ENCODE results near the gene FHDC1. TPM values are rescaled to one million over a fixed set of nuclear protein-coding genes. Genes with fewer than 3 reads are reported as not detected.

FHDC1 gene
- total RNA-seq, 4 donors from 2014 or later, result 0.29 to 0.52 (median 0.45) TPM

DNA sequence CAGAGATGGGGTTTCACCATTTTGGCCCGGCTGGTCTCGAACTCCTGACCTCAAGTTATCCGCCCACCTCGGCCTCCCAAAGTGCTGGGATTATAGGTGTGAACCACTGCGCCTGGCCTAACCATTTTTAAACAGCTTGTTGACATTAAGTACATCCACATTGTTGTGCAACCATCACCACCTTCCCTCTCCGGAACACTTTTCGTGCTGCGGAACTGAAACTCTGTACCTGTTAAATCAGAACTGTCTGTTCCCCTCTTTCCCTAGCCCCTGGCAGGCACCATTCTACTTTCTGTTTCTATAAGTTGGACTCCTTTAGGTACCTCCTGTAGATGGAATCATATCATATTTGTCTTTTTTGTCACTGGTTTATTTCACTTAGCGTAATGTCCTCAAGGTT lies 9.5 kb downstream of the FHDC1 start:
- Histone ChIP-seq H3K4me3 (no peak overlapping the region), H3K27me3 (peaks cover 0 to 3% (median 0%) of the 10 kb centered on the region in 3 donors), H3K9me3 (no peaks in the 10 kb centered on the region), H3K36me3 (no peaks in the 10 kb centered on the region), H3K4me1 (peaks cover 0 to 5% of the 10 kb centered on the region in 2 donors), H3K27ac (no peak overlapping the region)
- TF ChIP-seq POLR2A (IDR thresholded peaks at IDR 0.05), result no peak
- TF ChIP-seq, protein P1, sequence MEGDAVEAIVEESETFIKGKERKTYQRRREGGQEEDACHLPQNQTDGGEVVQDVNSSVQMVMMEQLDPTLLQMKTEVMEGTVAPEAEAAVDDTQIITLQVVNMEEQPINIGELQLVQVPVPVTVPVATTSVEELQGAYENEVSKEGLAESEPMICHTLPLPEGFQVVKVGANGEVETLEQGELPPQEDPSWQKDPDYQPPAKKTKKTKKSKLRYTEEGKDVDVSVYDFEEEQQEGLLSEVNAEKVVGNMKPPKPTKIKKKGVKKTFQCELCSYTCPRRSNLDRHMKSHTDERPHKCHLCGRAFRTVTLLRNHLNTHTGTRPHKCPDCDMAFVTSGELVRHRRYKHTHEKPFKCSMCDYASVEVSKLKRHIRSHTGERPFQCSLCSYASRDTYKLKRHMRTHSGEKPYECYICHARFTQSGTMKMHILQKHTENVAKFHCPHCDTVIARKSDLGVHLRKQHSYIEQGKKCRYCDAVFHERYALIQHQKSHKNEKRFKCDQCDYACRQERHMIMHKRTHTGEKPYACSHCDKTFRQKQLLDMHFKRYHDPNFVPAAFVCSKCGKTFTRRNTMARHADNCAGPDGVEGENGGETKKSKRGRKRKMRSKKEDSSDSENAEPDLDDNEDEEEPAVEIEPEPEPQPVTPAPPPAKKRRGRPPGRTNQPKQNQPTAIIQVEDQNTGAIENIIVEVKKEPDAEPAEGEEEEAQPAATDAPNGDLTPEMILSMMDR (IDR thresholded peaks at IDR 0.05 in 4 of 5, conservative IDR thresholded peaks at IDR 0.05 in 1 of 5), result no peak
- no peak for ATAC-seq
- no peak for DNase-seq
- intact Hi-C loops (cut with DNase I; ENCODE audit: low total_unique reads), result no loop called here
- in situ Hi-C loops (cut with MboI; ENCODE audit: low sequenced_read_pairs in 4 of 4), result no loop called here

GRCh38 chr4:152946446-152946845 lies 10.3 kb downstream of the FHDC1 start:
- Histone ChIP-seq H3K4me1 (peaks cover 0 to 5% of the 10 kb centered on the region in 2 donors), H3K4me3 (no peak overlapping the region), H3K36me3 (no peaks in the 10 kb centered on the region), H3K27me3 (no peaks in the 10 kb centered on the region), H3K27ac (no peak overlapping the region), H3K9me3 (no peaks in the 10 kb centered on the region)
- intact Hi-C loops (cut with DNase I; ENCODE audit: low total_unique reads), result no loop called here
- TF ChIP-seq, protein P1 (IDR thresholded peaks at IDR 0.05 in 4 of 5, conservative IDR thresholded peaks at IDR 0.05 in 1 of 5), result no peak
- no peak for TF ChIP-seq POLR2A (IDR thresholded peaks at IDR 0.05)
- DNase-seq (no peak), ATAC-seq (no peak)
- in situ Hi-C loops (cut with MboI; ENCODE audit: low sequenced_read_pairs in 4 of 4), result no loop called here

DNA sequence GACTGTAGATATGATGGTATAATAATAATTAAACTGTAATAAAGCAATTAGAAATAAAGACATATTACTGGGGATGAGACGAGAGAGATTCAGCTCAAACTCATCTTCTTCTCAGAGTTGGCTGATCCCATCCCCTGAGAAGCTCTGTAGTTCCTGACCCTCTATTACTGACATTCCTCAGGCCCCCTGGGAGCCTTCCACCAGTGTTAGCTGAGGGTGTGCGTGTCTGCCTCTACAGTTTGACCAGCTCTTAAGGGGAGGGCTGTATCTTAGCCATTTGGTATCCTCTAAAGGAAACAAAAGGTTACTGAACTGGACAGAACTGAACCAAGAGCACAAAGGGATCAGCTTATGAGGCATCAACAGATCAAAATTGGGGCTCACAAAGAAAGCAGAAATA lies 11.2 kb downstream of the FHDC1 start:
- TF ChIP-seq, protein P1 (IDR thresholded peaks at IDR 0.05 in 4 of 5, conservative IDR thresholded peaks at IDR 0.05 in 1 of 5), result no peak
- no peak for TF ChIP-seq POLR2A (IDR thresholded peaks at IDR 0.05)
- ATAC-seq, result peak in 1 of 2 donors; percentile 35
- no peaks in the 10 kb centered on the region for H3K27me3 ChIP-seq

DNA sequence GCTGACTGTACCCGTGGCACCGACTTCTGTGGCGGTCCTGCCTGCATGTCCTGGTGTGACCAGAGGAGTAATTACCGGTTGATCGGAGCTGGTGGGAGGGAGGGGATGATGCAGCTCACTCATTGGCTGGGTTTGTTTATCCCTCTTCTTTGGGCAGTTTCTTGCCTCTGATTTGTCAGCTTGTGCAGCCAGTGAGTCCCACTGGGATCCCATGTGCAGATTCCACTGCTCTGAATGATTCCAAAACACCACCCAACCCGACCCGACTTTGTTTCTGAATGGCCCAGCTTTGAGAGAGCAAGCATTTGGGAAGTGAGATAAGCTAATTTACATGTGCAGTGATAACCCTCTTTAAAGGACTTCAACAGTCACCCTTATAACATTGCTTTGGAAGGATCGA lies 13.8 kb downstream of the FHDC1 start:
- in situ Hi-C loops (cut with MboI; ENCODE audit: low sequenced_read_pairs in 4 of 4) (no loop called here), intact Hi-C loops (cut with DNase I; ENCODE audit: low total_unique reads) (no loop called here)
- H3K27me3 ChIP-seq, result no peaks in the 10 kb centered on the region
- H3K9me3 ChIP-seq, result no peaks in the 10 kb centered on the region
- no peak overlapping the region for H3K27ac ChIP-seq
- H3K4me3 ChIP-seq, result no peak overlapping the region
- no peaks in the 10 kb centered on the region for H3K36me3 ChIP-seq
- TF ChIP-seq POLR2A (IDR thresholded peaks at IDR 0.05), result no peak
- TF ChIP-seq, protein P1 (IDR thresholded peaks at IDR 0.05 in 4 of 5, conservative IDR thresholded peaks at IDR 0.05 in 1 of 5), result no peak
- H3K4me1 ChIP-seq, result no peaks in the 10 kb centered on the region
- ATAC-seq (peak; percentile 47 to 61), DNase-seq (peak in 1 of 2 donors; percentile 32)

More for the DNA sequence above, 11.2 kb downstream of the FHDC1 start:
- no peak for DNase-seq
- no peaks in the 10 kb centered on the region for H3K36me3 ChIP-seq
- H3K4me1 ChIP-seq, result peaks cover 0 to 5% of the 10 kb centered on the region in 2 donors
- no peak overlapping the region for H3K4me3 ChIP-seq
- in situ Hi-C loops (cut with MboI; ENCODE audit: low sequenced_read_pairs in 4 of 4) (no loop called here), intact Hi-C loops (cut with DNase I; ENCODE audit: low total_unique reads) (no loop called here)
- H3K9me3 ChIP-seq, result no peaks in the 10 kb centered on the region
- H3K27ac ChIP-seq, result no peak overlapping the region

Measured in gastrocnemius medialis (tissue), 4 donors.